MCF 10A (cell line): ENCODE data around the gene LYPD4. TPM values are rescaled to one million over a fixed set of nuclear protein-coding genes. Genes with fewer than 3 reads are reported as not detected.

ENCODE experiments used
- BruUV-seq: library from RNA; stranded (reverse); fragments of 400-500 nt; replicated peaks from 2 replicates; lab custom pipeline; 2021; lab: Mats Ljungman, UMichigan
- CTCF ChIA-PET: fragments of 300-600 bp; sonication (Branson Sonifier 250); formaldehyde crosslinking; extraction: SDS; loops from one replicate; lab custom pipeline; 2021; ENCODE audit warnings: antibody characterized with exemption, inconsistent platforms; lab: Yijun Ruan, JAX
- POLR2A ChIA-PET: fragments of 300-600, 350-650 bp; sonication (Branson Sonifier 250); formaldehyde crosslinking; extraction: SDS; loops from one replicate; lab custom pipeline; 2020; ENCODE audit warnings: antibody characterized with exemption, inconsistent platforms; lab: Yijun Ruan, JAX
- DNase-seq: peaks from one replicate; pipeline ENCODE4 v3.0.0-alpha.2; 2018; ENCODE audit not compliant: unreplicated experiment
- H3K27ac Mint-ChIP-seq: one replicate; pipeline ENCODE4 v1.8.0; 2022; ENCODE audit warnings: mild to moderate bottlenecking, low read depth, mixed read lengths; ENCODE audit not compliant: unreplicated experiment
- H3K27me3 Mint-ChIP-seq: one replicate; pipeline ENCODE4 v1.8.0; 2022; ENCODE audit warnings: mixed read lengths; ENCODE audit not compliant: insufficient read depth, unreplicated experiment
- H3K36me3 Mint-ChIP-seq: one replicate; pipeline ENCODE4 v1.8.0; 2022; ENCODE audit warnings: mild to moderate bottlenecking, moderate library complexity, mixed read lengths; ENCODE audit not compliant: insufficient read depth, unreplicated experiment
- H3K4me1 Mint-ChIP-seq: one replicate; pipeline ENCODE4 v1.8.0; 2022; ENCODE audit warnings: mixed read lengths; ENCODE audit not compliant: insufficient read depth, unreplicated experiment
- H3K4me3 Mint-ChIP-seq: one replicate; pipeline ENCODE4 v1.8.0; 2022; ENCODE audit warnings: mild to moderate bottlenecking, moderate library complexity, mixed read lengths; ENCODE audit not compliant: unreplicated experiment
- H3K9me3 Mint-ChIP-seq: one replicate; pipeline ENCODE4 v1.8.0; 2022; ENCODE audit warnings: mixed read lengths; ENCODE audit not compliant: unreplicated experiment
- CTCF ChIP-seq: fragments of 200-600 bp; IDR thresholded peaks from one replicate; pipeline ENCODE4 v1.8.0; 2022; ENCODE audit warnings: antibody characterized with exemption, mild to moderate bottlenecking; ENCODE audit not compliant: unreplicated experiment
- intact Hi-C: fragments of 100-400 bp; cut with micrococcal nuclease; formaldehyde crosslinking; loops from 2 replicates; pipeline ENCODE4 v1.14.1; 2022
- total RNA-seq: library from RNA; stranded (reverse); gene quantifications from 2 replicates; pipeline ENCODE4 v1.2.3, GENCODE V29; 2022

The LYPD4 gene
- total RNA-seq, 1 experiment from 2014 or later: not detected

- Mint-ChIP-seq H3K27me3 (no peaks in the 10 kb centered on the region), H3K27ac (no peak overlapping the region), H3K4me3 (no peak overlapping the region), H3K36me3 (peaks cover 89% of the 10 kb centered on the region), H3K9me3 (no peaks in the 10 kb centered on the region), H3K4me1 (peaks cover 8% of the 10 kb centered on the region)
- DNase-seq: peak; percentile 40
- intact Hi-C loops: no loop called here
- POLR2A ChIA-PET: interaction anchor here (0.6 to 9.5 kb wide), 6 partner anchors 9 to 501 kb away, joined by 3 to 134 read pairs (median 4); partner anchors contain the start of genes RABAC1 and RPS19
- BruUV-seq: no TSS peak
- no peak for TF ChIP-seq CTCF
- CTCF ChIA-PET: interaction anchor here (4.8 kb wide), 1 partner anchor 10 kb away, joined by 32 read pairs; the partner anchor contains the start of gene RPS19
These were observed 26.0 kb upstream of the LYPD4 start for GRCh38 chr19:41870401-41870873.

- intact Hi-C loops: loop anchor here (2.0 kb wide), 1 partner anchor 27 kb away; no protein-coding TSS in a partner anchor
These were observed 25.0 kb upstream of the LYPD4 start for GRCh38 chr19:41869374-41869955.

GRCh38 chr19:41868989-41869300 is 24.5 kb upstream of the LYPD4 start:
- POLR2A ChIA-PET: interaction anchor here (1.2 to 9.5 kb wide), 3 partner anchors 7 to 18 kb away, joined by 3 to 134 read pairs (median 10); partner anchors contain the start of gene RPS19
- Mint-ChIP-seq H3K27me3 (no peaks in the 10 kb centered on the region), H3K4me1 (peaks cover 10% of the 10 kb centered on the region), H3K9me3 (no peaks in the 10 kb centered on the region), H3K27ac (no peak overlapping the region), H3K36me3 (peaks cover 100% of the 10 kb centered on the region), H3K4me3 (no peak overlapping the region)
- TF ChIP-seq CTCF: no peak
- no TSS peak for BruUV-seq
- intact Hi-C loops: loop anchor here (2.0 kb wide), 1 partner anchor 28 kb away; no protein-coding TSS in a partner anchor
- CTCF ChIA-PET: interaction anchor here (1.4 kb wide), 1 partner anchor 12 kb away, joined by 3 read pairs; no protein-coding TSS in a partner anchor
- no peak for DNase-seq

More at GRCh38 chr19:41869374-41869955, 25.0 kb upstream of the LYPD4 start:
- no peaks in the 10 kb centered on the region for H3K27me3 Mint-ChIP-seq
- no TSS peak for BruUV-seq
- no peaks in the 10 kb centered on the region for H3K9me3 Mint-ChIP-seq
- peaks cover 8% of the 10 kb centered on the region for H3K4me1 Mint-ChIP-seq
- H3K27ac Mint-ChIP-seq: no peak overlapping the region
- no peak for DNase-seq
- H3K36me3 Mint-ChIP-seq: peaks cover 95% of the 10 kb centered on the region
- no peak overlapping the region for H3K4me3 Mint-ChIP-seq
- TF ChIP-seq CTCF: no peak
- POLR2A ChIA-PET: interaction anchor here (1.2 to 9.5 kb wide), 6 partner anchors 8 to 90 kb away, joined by 3 to 134 read pairs (median 6); partner anchors contain the start of genes RABAC1 and RPS19
- CTCF ChIA-PET: interaction anchor here (1.4 kb wide), 1 partner anchor 11 kb away, joined by 3 read pairs; no protein-coding TSS in a partner anchor
